ENCODE data around the gene ACTL8.

Gene ACTL8

GRCh38 chr1:17775796-17776195 lies 20.7 kb downstream of the ACTL8 start:
- DNase-seq (ENCODE audit: insufficient read length, low spot score): no peak
- FAIRE-seq: no peak
- TF ChIP-seq CTCF (IDR thresholded peaks at IDR 0.05; ENCODE audit: insufficient read depth, missing control alignments): no peak

GRCh38 chr1:17776426-17776825 lies 21.3 kb downstream of the ACTL8 start:
- TF ChIP-seq CTCF (IDR thresholded peaks at IDR 0.05; ENCODE audit: insufficient read depth, missing control alignments): no peak
- no peak for DNase-seq (ENCODE audit: insufficient read length, low spot score)
- no peak for FAIRE-seq

GRCh38 chr1:17777330-17777729 lies 22.2 kb downstream of the ACTL8 start:
- DNase-seq (ENCODE audit: insufficient read length, low spot score) (no peak), FAIRE-seq (no peak)
- no peak for TF ChIP-seq CTCF (IDR thresholded peaks at IDR 0.05; ENCODE audit: insufficient read depth, missing control alignments)

- DNase-seq (ENCODE audit: insufficient read length, low spot score) (no peak), FAIRE-seq (no peak)
- no peak for TF ChIP-seq CTCF (IDR thresholded peaks at IDR 0.05; ENCODE audit: insufficient read depth, missing control alignments)
Observed at GRCh38 chr1:17777818-17778217, 22.7 kb downstream of the ACTL8 start.

- DNase-seq (ENCODE audit: insufficient read length, low spot score) (no peak), FAIRE-seq (no peak)
- TF ChIP-seq CTCF (IDR thresholded peaks at IDR 0.05; ENCODE audit: insufficient read depth, missing control alignments): no peak
Observed at GRCh38 chr1:17780916-17781315, 25.8 kb downstream of the ACTL8 start.

GRCh38 chr1:17789926-17790325 lies 34.8 kb downstream of the ACTL8 start:
- FAIRE-seq (no peak), DNase-seq (ENCODE audit: insufficient read length, low spot score) (no peak)
- TF ChIP-seq CTCF (IDR thresholded peaks at IDR 0.05; ENCODE audit: insufficient read depth, missing control alignments): no peak

- no peak for FAIRE-seq
- no peak for DNase-seq (ENCODE audit: insufficient read length, low spot score)
- TF ChIP-seq CTCF (IDR thresholded peaks at IDR 0.05; ENCODE audit: insufficient read depth, missing control alignments): no peak
Observed at GRCh38 chr1:17790383-17791054, 35.4 kb downstream of the ACTL8 start.

All from D721Med (cell line).